GM18517 (cell line): Measurements from ENCODE around the gene GABRB1.
"Not testable (repeated sequence)": the region's sequence is repeated elsewhere in the genome, so short reads cannot be mapped to it uniquely, and the experiment has no call there.

Source experiments
- ATAC-seq: cut with Tn5 transposase; IDR thresholded peaks from one replicate; pipeline ENCODE4 v1.9.1; 2021; ENCODE audit warnings: mild to moderate bottlenecking, moderate library complexity; ENCODE audit not compliant: unreplicated experiment

GABRB1 gene

DNA sequence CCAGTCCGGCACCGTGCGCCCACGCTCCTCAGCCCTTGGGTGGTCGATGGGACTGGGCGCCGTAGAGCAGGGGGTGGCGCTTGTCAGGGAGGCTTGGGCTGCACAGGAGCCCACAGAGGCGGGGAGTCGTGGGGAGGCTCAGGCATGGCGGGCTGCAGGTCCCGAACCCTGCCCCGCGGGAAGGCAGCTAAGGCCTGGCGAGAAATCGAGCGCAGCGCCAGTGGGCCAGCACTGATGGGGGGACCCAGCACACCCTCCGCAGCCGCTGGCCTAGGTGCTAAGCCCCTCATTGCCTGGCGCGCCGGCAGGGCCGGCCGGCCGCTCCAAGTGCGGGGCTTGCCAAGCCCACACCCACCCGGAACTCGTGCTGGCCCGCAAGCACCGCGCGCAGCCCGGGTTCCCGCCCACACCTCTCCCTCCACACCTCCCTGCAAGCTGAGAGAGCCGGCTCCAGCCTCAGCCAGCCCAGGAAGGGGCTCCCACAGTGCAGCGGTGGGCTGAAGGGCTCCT, 346.7 kb downstream of the GABRB1 start:
- ATAC-seq: not testable (repeated sequence)

DNA sequence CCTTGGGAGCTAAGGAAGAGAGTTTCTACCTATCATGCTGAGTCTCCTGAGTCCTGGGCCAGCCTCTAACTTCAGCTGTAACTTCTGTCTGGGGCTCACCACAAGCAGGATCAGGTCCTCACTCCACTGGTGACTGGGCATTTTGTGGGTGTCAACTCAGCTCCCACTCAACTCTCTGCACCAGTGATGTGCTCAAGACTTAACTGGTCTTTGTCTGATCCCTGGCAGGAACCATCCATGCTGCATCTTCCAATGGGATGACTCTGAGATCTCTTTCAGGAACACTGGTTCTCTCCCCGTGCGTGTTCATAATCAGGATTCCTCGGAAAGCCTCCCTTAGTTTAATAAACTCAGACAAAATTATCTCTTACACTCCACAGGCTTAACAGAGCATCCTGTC, 349.8 kb downstream of the GABRB1 start:
- no peak for ATAC-seq

GRCh38 chr4:47382846-47383360, 351.5 kb downstream of the GABRB1 start:
- ATAC-seq: no peak

- peak; percentile 57 for ATAC-seq
These were observed 352.6 kb downstream of the GABRB1 start for GRCh38 chr4:47383829-47384427.

DNA sequence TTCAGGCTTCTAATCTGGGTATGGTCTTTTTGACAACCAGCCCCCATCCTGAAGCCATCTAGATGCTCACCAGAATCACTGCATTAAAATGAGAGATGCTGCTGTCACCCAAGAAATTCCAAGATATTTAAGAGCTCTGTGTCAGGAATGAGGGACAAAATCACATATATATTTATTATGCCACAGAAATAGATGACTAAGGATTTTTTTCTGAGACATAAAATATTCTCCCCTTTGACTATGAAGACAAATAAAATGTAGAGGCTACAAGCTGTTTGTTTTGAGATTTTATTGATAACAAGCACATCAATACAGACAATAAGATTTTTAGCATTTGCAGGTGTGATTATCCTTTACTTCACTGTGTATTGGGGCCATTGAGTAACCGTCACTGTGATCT, 354.8 kb downstream of the GABRB1 start:
- no peak for ATAC-seq

DNA sequence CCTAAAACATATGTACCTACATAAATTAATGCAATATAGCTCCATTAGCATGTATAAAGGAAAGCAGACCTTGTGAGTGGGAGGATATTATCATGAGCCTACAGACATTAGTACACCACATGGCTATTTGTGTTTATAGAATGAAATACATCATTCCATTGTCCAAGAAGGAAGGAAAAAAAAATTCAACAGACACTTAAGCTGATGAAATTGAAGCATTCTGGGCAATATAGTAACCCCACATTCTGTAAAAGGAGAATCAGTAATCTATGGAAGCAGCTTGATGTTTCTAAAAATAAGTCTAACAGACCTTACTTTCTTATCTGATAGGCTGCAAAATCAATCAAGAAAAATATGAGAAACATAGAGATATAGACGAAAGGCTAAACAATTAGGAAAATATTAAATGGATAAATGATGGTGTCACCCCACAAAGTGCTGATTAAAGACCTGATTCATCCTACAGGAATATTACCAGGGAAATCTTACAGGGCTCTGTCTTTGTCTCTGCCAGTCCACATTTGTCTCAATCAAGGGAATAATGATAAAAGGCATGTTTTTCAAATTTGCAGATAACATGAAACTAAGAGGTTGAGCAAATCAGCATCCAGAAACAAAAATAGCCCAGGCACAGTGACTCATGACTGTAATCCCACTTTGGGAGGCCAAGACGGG, 355.3 kb downstream of the GABRB1 start:
- no peak for ATAC-seq

- no peak for ATAC-seq
These were observed 359.2 kb downstream of the GABRB1 start for GRCh38 chr4:47390428-47391125.

- ATAC-seq: peak; percentile 54
These were observed 359.9 kb downstream of the GABRB1 start for GRCh38 chr4:47391256-47391655.

DNA sequence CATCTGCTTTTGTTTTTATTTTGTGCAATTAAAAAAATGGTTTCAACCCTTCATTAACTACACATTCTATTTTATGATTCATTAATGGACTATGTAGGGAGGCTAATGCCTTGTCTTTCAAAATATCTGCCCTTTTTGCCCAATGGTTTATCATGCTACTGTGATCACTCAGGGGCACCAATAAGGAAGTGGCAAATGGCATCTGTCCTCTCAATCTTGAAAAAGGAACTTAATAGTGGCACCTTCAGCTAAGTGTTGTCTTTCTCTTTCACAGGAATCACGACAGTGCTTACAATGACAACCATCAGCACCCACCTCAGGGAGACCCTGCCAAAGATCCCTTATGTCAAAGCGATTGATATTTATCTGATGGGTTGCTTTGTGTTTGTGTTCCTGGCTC, 375.0 kb downstream of the GABRB1 start:
- ATAC-seq: no peak

DNA sequence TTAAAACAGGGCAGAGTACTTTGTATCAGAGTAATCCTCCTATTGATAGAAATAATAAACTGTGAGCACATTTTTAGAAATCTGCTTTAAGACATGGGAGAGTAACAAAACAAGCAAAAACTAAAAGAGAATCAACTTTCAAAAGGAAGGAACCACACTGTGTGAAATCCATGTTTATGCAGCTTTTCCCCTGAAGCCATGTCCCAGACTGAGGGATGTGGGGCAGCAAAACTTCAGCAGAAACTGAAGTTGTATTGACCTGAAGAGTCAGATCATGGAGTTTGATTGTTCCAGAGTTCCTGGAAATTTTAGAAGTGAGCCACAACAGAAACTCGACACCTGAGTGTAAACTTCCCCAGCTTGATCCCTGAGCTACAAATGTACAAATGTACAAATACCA, 378.9 kb downstream of the GABRB1 start:
- no peak for ATAC-seq

- ATAC-seq: no peak
These were observed 382.2 kb downstream of the GABRB1 start for GRCh38 chr4:47413521-47413920.

GRCh38 chr4:47415719-47416118, 384.4 kb downstream of the GABRB1 start:
- no peak for ATAC-seq

GRCh38 chr4:47418147-47418546, 386.8 kb downstream of the GABRB1 start:
- ATAC-seq: no peak

- no peak for ATAC-seq
These were observed 387.9 kb downstream of the GABRB1 start for GRCh38 chr4:47419296-47419695.

- no peak for ATAC-seq
These were observed 394.3 kb downstream of the GABRB1 start for GRCh38 chr4:47425628-47426027.

GRCh38 chr4:47427935-47428334, 396.6 kb downstream of the GABRB1 start:
- ATAC-seq: no peak

DNA sequence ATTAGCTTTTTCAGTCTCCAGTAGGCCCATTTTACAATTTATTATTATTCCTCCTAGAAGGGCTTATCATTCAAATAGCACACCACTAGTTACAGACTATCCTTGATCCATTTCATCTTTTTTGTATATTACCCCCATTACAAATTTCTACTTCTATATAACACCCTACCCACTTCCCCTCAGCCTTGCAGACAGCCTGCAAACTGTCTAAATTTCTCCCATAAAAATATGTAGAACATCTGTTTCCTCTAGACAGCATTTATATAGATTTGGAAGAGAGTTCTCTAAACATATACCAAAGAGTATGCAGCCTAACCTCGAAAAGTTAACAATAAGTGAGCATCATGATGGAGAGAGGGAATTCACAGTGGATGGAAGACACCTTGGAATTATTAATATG, 401.4 kb downstream of the GABRB1 start:
- ATAC-seq: no peak

GRCh38 chr4:47434931-47435330, 403.6 kb downstream of the GABRB1 start:
- no peak for ATAC-seq

- ATAC-seq: no peak
These were observed 411.6 kb downstream of the GABRB1 start for GRCh38 chr4:47442980-47443379.

DNA sequence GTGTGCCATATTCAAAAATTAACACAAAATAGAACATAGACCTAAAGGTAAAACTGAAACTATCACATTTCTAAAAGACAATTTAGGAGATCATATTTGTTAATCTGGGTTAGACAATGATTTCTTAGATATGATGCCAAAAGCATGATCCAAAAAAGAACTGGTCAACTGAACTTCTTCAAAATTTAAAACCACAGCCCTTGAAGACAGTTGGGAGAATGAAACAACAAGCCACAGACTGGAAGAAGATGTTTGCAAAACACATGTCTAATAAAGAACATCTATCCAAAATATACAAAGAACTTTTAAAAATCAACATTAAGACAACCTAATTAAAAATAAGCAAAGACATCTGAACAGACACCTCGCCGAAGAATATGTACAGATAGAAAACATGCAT, 412.7 kb downstream of the GABRB1 start:
- ATAC-seq: no peak

DNA sequence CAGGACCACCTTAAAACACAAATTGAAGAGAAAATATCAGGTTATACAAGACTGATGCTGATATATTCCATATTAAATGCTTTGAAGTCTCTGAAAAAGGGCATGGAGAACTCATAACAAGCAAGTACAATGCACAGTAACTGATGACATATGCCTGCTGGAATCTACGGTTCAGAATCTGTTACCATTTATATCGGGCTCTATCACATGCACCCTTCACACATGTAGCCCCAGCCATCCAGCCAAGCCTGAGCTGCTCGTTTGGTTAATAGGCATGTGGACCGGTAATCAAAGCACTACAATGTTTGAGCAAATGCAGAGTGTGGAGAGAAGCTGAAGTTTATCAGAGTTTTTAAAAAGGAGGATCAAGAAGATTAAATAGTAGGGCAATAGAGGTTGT, 420.3 kb downstream of the GABRB1 start:
- ATAC-seq: no peak

DNA sequence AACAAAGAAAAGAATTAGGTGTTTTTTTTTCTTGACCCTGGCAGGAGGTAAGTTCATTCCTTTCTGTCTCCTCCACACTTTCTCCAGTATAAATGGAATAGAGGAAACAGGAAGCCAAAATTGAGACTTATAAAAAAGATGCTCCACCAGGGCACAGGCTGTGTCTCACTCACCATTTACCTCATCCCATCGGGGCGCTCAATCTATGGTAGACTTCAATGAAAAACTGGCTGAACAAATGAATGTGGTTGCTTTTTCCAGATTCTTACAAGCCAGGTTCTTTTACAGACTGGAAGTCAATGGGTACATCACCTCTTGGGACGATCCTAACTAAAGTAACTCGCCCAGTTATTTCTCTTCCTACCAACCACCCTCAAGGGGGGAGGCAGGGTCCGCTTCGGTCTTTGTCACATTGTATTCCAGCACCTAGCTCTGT, 431.4 kb downstream of the GABRB1 start:
- peak; percentile 1 for ATAC-seq
